ENCODE results near the gene GLIS1. TPM values are rescaled to one million over a fixed set of nuclear protein-coding genes. Genes with fewer than 3 reads are reported as not detected.

The GLIS1 gene
- total and polyA plus RNA-seq, 2 donors (not counting 3 experiments of a cell fraction or from before 2014, with no cell fraction given) = not detected

GRCh38 chr1:53662169-53662568 lies 76.8 kb downstream of the GLIS1 start:
- H4K20me1 ChIP-seq (replicated peaks; ENCODE audit: control insufficient read depth, extremely low read depth, insufficient read depth, low read length) = no peaks in the 10 kb centered on the region
- TF ChIP-seq MAX (IDR thresholded peaks at IDR 0.05; ENCODE audit: insufficient read depth, insufficient read length) = no peak
- TF ChIP-seq POLR2A (IDR thresholded peaks at IDR 0.05; ENCODE audit: low read depth, low read length) = no peak
- TF ChIP-seq JUN (IDR thresholded peaks at IDR 0.05; ENCODE audit: borderline replicate concordance, insufficient read depth, insufficient read length, low read depth) = no peak
- no peak overlapping the region for H3K9ac ChIP-seq (replicated peaks; ENCODE audit: extremely low read depth, insufficient read depth, low read length)
- POLR2A ChIA-PET = no interaction called here
- no peak overlapping the region for H2AFZ ChIP-seq (ENCODE audit: low read depth, low read length)
- no peak overlapping the region for H3K4me3 ChIP-seq (replicated peaks in 1 of 3; ENCODE audit: insufficient read depth in 1 of 3, low read depth in 1 of 3, low read length in 3 of 3)
- no peaks in the 10 kb centered on the region for H3K36me3 ChIP-seq (ENCODE audit: control insufficient read depth in 2 of 2, extremely low read depth in 1 of 2, insufficient read depth in 2 of 2, low read length in 2 of 2)
- no peaks in the 10 kb centered on the region for H3K79me2 ChIP-seq (ENCODE audit: control insufficient read depth, insufficient read depth, low read length)
- H3K9me1 ChIP-seq (replicated peaks; ENCODE audit: control insufficient read depth, extremely low read depth, insufficient read depth, low read length) = no peaks in the 10 kb centered on the region
- no TSS peak for BruUV-seq (replicated peaks)
- no peaks in the 10 kb centered on the region for H3K4me1 ChIP-seq (ENCODE audit: control insufficient read depth, extremely low read depth, insufficient read depth, low read length)
- dilution Hi-C loops (cut with MboI; ENCODE audit: extremely low pct_ligation_motif_present, low sequenced_read_pairs) (no loop called here), intact Hi-C loops (cut with micrococcal nuclease) (no loop called here)
- H3K27me3 ChIP-seq (ENCODE audit: control insufficient read depth in 2 of 2, insufficient read depth in 2 of 2, low read length in 2 of 2) = peaks cover 0 to 3% of the 10 kb centered on the region in 2 experiments
- no peak overlapping the region for H3K27ac ChIP-seq (ENCODE audit: insufficient read depth, low read depth, low read length)
- H3K4me2 ChIP-seq (ENCODE audit: insufficient read depth, low read length) = no peak overlapping the region
- no peak for DNase-seq (ENCODE audit: low read depth, low spot score)
- CTCF ChIA-PET = no interaction called here
- FAIRE-seq = no peak
- H3K9me3 ChIP-seq (replicated peaks; ENCODE audit: control insufficient read depth, insufficient read depth, low read length) = no peaks in the 10 kb centered on the region

- dilution Hi-C loops (cut with MboI; ENCODE audit: extremely low pct_ligation_motif_present, low sequenced_read_pairs) (no loop called here), intact Hi-C loops (cut with micrococcal nuclease) (no loop called here)
- POLR2A ChIA-PET = no interaction called here
- DNase-seq (ENCODE audit: low read depth, low spot score) (no peak), FAIRE-seq (no peak)
- Histone ChIP-seq H3K4me2 (ENCODE audit: insufficient read depth, low read length) (no peak overlapping the region), H3K36me3 (ENCODE audit: control insufficient read depth in 2 of 2, extremely low read depth in 1 of 2, insufficient read depth in 2 of 2, low read length in 2 of 2) (no peaks in the 10 kb centered on the region), H3K9ac (replicated peaks; ENCODE audit: extremely low read depth, insufficient read depth, low read length) (no peak overlapping the region), H3K27me3 (ENCODE audit: control insufficient read depth in 2 of 2, insufficient read depth in 2 of 2, low read length in 2 of 2) (peaks cover 0 to 3% of the 10 kb centered on the region in 2 experiments), H3K4me3 (replicated peaks in 1 of 3; ENCODE audit: insufficient read depth in 1 of 3, low read depth in 1 of 3, low read length in 3 of 3) (no peak overlapping the region), H3K27ac (ENCODE audit: insufficient read depth, low read depth, low read length) (no peak overlapping the region), H4K20me1 (replicated peaks; ENCODE audit: control insufficient read depth, extremely low read depth, insufficient read depth, low read length) (no peaks in the 10 kb centered on the region), H3K9me3 (replicated peaks; ENCODE audit: control insufficient read depth, insufficient read depth, low read length) (no peaks in the 10 kb centered on the region), H3K4me1 (ENCODE audit: control insufficient read depth, extremely low read depth, insufficient read depth, low read length) (no peaks in the 10 kb centered on the region), H2AFZ (ENCODE audit: low read depth, low read length) (no peak overlapping the region), H3K9me1 (replicated peaks; ENCODE audit: control insufficient read depth, extremely low read depth, insufficient read depth, low read length) (no peaks in the 10 kb centered on the region), H3K79me2 (ENCODE audit: control insufficient read depth, insufficient read depth, low read length) (no peaks in the 10 kb centered on the region)
- BruUV-seq (replicated peaks) = no TSS peak
- TF ChIP-seq POLR2AphosphoS5 (IDR thresholded peaks at IDR 0.05; ENCODE audit: insufficient read depth, low read depth, low read length) (no peak), GATA2 (IDR thresholded peaks at IDR 0.05; ENCODE audit: insufficient read depth, insufficient read length, low read depth, low read length) (no peak), FOS (IDR thresholded peaks at IDR 0.05; ENCODE audit: borderline replicate concordance, insufficient read depth, low read length) (no peak), EZH2 (IDR thresholded peaks at IDR 0.05; ENCODE audit: borderline replicate concordance, low read depth, low read length, severe bottlenecking) (no peak), POLR2A (IDR thresholded peaks at IDR 0.05; ENCODE audit: low read depth, low read length) (no peak), MYC (IDR thresholded peaks at IDR 0.05; ENCODE audit: low read depth, low read length) (no peak), CTCF (IDR thresholded peaks at IDR 0.05; ENCODE audit: extremely low read depth in 1 of 2, insufficient read depth in 1 of 2, low read depth in 1 of 2, low read length in 2 of 2) (no peak), JUN (IDR thresholded peaks at IDR 0.05; ENCODE audit: borderline replicate concordance, insufficient read depth, insufficient read length, low read depth) (no peak), MAX (IDR thresholded peaks at IDR 0.05; ENCODE audit: insufficient read depth, insufficient read length) (no peak)
- CTCF ChIA-PET = no interaction called here
These were observed 77.5 kb downstream of the GLIS1 start for GRCh38 chr1:53661496-53661895.
